GM18907 (cell line): Measurements from ENCODE around the gene SMG1.

Source experiments
- ATAC-seq: cut with Tn5 transposase; IDR thresholded peaks from one replicate; pipeline ENCODE4 v1.9.1; 2021; ENCODE audit warnings: mild to moderate bottlenecking, moderate library complexity; ENCODE audit not compliant: unreplicated experiment

Gene SMG1

GRCh38 chr16:18855196-18855595 lies 71.0 kb downstream of the SMG1 start:
- no peak for ATAC-seq

GRCh38 chr16:18853694-18854093 lies 72.5 kb downstream of the SMG1 start:
- no peak for ATAC-seq

- no peak for ATAC-seq
Observed at GRCh38 chr16:18852647-18853046, 73.6 kb downstream of the SMG1 start.

- no peak for ATAC-seq
Observed at GRCh38 chr16:18846416-18846815, 79.8 kb downstream of the SMG1 start.

- no peak for ATAC-seq
Observed at GRCh38 chr16:18842565-18842964, 83.6 kb downstream of the SMG1 start.

- no peak for ATAC-seq
Observed at GRCh38 chr16:18841833-18842525, 84.2 kb downstream of the SMG1 start.

- ATAC-seq = no peak
Observed at GRCh38 chr16:18839555-18839954, 86.7 kb downstream of the SMG1 start.

GRCh38 chr16:18836702-18837101 lies 89.5 kb downstream of the SMG1 start:
- no peak for ATAC-seq

- ATAC-seq = no peak
Observed at GRCh38 chr16:18834864-18835263, 91.3 kb downstream of the SMG1 start.

- ATAC-seq = no peak
Observed at GRCh38 chr16:18833707-18834505, 92.3 kb downstream of the SMG1 start.

- no peak for ATAC-seq
Observed at GRCh38 chr16:18832613-18833012, 93.6 kb downstream of the SMG1 start.

GRCh38 chr16:18832006-18832405 lies 94.2 kb downstream of the SMG1 start:
- no peak for ATAC-seq

GRCh38 chr16:18829251-18829650 lies 97.0 kb downstream of the SMG1 start:
- no peak for ATAC-seq

- ATAC-seq = no peak
Observed at GRCh38 chr16:18827890-18828289, 98.3 kb downstream of the SMG1 start.

GRCh38 chr16:18816286-18816685 lies 109.9 kb downstream of the SMG1 start:
- no peak for ATAC-seq

- no peak for ATAC-seq
Observed at GRCh38 chr16:18811925-18812324, 114.3 kb downstream of the SMG1 start.

- ATAC-seq = no peak
Observed at GRCh38 chr16:18809165-18809564, 117.0 kb downstream of the SMG1 start.

GRCh38 chr16:18805257-18805773 lies 120.9 kb downstream of the SMG1 start:
- ATAC-seq = no peak

- ATAC-seq = no peak
Observed at GRCh38 chr16:18804540-18804939, 121.7 kb downstream of the SMG1 start.

GRCh38 chr16:18803569-18804462 lies 122.4 kb downstream of the SMG1 start:
- no peak for ATAC-seq

- ATAC-seq = no peak
Observed at GRCh38 chr16:18802767-18803343, 123.4 kb downstream of the SMG1 start.
